DMS114 treated with DMSO at 0.1 percent for 48 hours (cell line): ENCODE results near the gene CCDC77.
"Not testable (repeated sequence)": the region's sequence is repeated elsewhere in the genome, so short reads cannot be mapped to it uniquely, and the experiment has no call there.

ENCODE experiments used
- DNase-seq: peaks from one replicate; lab custom pipeline; 2025; ENCODE audit not compliant: unreplicated experiment; lab: John Stamatoyannopoulos, UW

Gene CCDC77

DNA sequence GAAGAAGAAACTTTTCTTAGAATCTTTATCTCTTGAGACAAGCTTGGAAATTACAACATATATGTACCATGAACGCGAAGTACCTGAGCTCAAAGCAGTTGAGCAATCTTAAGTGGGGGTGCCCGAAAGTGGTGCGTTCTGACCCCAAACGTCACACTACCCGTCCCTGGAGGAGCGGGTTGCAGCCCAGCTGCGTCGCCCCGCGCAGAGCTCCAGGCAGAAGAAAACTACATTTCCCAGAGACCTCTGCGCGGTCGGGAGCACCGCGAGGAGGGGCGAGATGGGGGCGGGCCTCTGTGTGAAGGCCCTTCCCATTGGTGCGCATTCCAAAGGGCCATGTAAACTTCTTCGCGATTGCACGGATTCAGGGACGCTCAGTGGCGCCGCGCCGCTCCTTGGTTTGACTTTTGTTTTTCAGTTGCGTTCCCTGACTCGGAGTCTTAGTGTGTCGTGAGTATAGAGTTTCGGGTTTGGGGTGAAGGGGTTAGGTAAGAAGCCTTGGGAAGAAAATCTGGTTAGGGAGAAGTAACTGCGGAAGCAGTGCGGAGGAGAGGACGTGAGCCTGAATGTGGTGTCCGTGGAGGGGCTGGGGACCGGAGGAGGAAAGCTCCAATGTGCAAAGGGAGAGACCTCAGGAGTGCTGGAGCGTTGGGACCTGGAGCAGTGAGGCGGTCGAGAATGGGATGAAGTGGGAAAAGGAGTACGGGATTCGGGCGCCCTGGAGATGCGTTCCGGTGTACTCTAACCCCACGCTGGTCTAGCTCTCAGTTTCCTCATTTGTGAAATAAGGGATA, at the start of gene CCDC77:
Gene CCDC77 (plus strand): TSS at position 410 of the 794 bp plus-strand sequence. CDS start 7,740 bp downstream, outside the sequence.
- no peak for DNase-seq

DNA sequence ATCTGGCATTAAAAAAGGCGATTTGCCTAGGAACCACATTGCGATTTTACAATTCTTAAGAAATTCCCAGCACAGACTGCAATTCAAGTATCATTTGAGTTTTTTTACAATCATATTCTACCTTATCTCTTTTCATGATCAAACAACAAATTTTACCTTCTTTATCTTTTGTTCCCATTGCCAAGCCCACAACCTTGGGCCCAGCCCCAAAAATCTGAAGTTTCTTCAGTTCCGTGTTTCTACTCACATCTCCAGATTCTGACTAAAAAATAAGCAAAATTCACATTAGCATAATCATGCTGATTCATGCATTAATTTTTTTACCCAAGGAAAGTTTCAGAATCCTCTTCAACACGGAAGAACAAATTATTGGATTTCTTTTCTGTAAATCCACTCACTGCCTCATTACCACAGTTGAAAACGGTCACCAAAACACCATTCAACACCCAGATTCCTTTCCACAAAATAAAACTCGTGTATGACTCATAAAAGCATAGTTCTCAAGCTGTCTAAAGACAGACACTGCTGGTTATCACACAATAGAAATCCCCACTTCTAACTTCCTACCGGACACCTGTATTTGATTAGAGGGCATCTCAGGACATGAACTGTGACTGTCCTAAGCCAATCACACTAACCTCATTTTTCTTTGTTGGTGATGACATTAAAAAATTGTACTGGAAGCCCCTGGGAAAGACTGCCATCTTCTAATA, 45.0 kb upstream of the CCDC77 start:
- DNase-seq, result no peak

- no peak for DNase-seq
Observed at GRCh38 chr12:359091-359490, 42.4 kb upstream of the CCDC77 start.

GRCh38 chr12:366820-367219, 34.6 kb upstream of the CCDC77 start:
- no peak for DNase-seq

DNA sequence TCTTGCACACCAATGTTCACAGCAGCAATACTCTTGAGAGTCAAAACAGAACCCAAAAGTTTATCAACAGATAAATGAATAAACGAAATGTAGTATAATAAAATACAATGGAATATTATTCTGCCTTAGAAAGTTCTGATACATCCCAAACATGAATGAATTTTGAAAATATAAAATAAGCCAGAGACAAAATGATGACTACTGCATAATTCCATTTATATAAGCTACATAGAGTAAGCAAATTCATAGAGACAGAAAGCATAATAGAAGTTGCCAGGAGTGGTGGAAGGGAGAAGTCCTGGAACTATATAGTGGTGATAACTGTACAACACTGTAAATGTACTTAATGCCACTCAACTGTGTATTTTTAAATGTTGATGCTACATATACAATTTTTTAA, 33.5 kb upstream of the CCDC77 start:
- no peak for DNase-seq

- not testable (repeated sequence) for DNase-seq
Observed at GRCh38 chr12:370739-371485, 30.5 kb upstream of the CCDC77 start.

DNA sequence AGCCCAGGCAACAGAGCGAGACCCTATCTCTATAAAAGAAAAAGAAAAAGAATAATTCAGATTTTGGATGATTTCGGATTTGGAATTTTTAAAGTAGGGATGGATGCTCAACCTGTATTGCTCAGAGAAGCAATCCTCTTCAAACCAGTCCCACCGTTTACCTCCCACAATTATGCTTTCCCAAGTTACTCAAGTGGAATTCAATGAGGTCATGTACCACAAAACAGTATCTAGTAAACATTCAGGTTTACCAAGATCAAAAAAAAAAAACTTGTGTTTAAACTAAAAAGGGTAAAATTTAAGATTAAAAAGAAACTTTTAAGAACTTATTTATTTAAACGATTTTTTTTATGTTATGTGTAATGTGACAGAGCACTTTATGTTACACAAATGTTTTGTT, 14.8 kb upstream of the CCDC77 start:
- DNase-seq, result no peak

- no peak for DNase-seq
Observed at GRCh38 chr12:388012-388411, 13.4 kb upstream of the CCDC77 start.

- no peak for DNase-seq
Observed at GRCh38 chr12:388541-389141, 12.8 kb upstream of the CCDC77 start.

DNA sequence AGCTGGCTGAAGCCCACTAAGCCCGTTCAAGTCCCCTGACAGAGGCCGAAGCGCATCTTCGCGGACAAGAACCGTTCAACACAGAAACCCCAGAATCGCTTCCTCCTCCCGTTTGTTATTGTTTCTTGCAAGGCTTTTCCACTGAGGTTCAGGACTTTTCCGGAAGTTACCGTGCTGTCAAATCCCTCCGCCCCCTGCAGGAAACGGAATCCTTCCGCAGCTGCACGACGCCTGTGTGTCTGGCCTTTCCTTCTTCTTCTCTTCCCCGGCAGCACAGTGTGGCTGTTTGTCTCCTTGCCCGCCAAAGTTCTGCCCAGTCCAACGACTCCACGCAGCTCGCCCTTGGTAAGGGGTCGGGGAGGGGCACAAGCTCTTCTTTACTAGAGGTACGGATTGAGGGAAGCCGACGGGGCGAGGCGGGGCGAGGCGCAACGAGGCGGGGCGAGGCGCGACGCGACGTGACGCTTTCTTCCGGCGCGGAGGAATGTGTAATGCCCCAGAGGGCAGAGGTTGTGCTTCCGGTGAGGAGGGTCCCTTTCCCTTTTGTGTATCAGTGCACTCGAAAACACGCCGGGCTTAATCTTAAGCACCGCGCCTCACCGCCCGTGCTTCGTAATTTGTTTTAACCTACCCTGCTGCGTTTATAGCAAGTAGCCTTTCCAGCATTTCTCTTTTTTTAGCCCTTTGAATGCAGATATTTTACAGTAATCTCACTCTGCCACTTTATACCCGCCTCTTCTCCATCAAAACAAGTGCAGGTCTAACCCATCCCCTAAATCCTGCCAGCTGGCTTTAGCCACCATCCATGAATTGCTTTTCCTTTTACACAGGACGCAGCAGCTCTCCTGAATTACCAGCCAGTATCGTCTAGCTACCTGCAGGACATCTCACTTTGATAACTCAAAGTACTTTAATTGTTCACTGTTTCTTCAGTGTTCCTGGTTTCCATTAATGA, 12.0 kb upstream of the CCDC77 start, which contains the start of gene KDM5A:
Gene KDM5A (minus strand): TSS at position 179 of the 955 bp plus-strand sequence. CDS start 229 bp downstream, outside the sequence.
- DNase-seq, result no peak

DNA sequence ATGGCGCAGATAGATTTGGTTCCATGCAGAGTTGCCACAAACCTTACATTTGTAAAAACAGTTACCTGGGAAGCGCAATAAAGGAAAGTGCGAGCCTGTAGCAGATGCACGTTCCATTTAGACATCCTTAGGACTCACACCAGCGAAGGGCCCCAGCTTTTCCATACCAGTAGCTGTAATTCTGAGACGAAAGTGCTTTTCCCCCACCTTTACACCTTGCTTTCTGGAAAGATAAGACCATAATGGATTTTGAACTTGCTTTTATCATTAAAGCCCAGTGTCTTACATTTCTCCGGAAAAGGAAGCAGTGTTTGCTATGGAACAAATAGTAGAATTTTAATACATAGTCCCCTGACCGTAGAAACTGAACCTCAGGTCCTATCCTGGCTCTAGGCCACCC, 616 bp upstream of the CCDC77 start:
- DNase-seq, result no peak

DNA sequence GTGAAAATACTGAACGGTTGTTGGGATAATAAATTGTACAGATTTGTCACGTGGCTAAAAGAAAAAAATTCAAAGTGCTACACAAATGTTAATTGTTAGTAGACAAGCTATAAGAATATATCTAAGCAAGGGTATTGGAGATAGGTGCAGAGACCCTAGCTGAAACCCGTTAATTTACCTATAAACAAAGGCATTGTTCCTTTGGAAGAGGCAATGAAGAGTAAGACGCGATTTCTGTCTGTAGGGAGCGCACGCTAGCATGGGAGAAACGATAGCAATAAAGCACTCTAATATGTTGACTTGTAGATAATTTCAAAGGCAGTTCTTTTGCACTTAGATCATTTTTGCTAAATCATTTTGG, 565 bp downstream of the CCDC77 start:
- no peak for DNase-seq

- no peak for DNase-seq
Observed at GRCh38 chr12:414859-415258, 13.4 kb downstream of the CCDC77 start.

- no peak for DNase-seq
Observed at GRCh38 chr12:418432-418831, 17.0 kb downstream of the CCDC77 start.

DNA sequence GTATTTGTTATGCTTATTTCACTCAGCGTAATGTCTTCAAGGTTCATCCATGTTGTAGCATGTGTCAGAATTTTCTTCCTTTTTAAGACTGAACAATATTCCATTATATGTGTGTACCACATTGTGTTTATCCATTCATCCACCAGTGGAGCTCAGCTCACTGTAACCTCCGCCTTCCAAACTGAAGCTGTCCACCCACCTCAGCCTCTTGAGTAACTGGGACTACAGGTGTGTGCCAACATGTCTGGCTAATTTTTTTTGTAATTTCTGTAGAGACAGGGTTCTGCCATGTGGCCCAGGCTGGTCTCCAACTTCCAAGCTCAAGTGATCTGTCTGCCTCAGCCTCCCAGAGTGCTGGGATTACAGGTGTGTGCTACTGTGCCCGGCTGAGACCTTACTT, 21.1 kb downstream of the CCDC77 start:
- DNase-seq, result no peak

DNA sequence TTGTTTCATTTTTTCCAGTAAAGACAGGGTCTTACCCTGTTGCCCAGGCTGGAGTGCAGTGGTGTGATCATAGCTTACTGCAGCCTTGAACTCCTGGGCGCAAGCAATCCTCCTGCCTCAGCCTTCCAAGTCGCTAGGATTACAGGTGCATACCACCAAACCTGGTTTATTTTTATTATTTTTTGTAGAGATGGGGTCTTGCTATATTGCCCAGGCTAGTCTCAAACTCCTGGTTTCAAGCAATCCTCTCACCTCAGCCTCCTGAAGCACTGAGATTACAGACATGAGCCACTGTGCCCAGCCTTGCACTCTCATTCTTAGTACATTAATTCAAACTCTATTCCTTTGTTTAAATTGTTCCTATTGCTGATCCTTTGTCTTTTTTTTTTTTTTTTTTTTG, 34.3 kb downstream of the CCDC77 start:
- DNase-seq, result not testable (repeated sequence)

- DNase-seq, result peak; percentile 23
Observed at GRCh38 chr12:442235-442884, 40.9 kb downstream of the CCDC77 start.

DNA sequence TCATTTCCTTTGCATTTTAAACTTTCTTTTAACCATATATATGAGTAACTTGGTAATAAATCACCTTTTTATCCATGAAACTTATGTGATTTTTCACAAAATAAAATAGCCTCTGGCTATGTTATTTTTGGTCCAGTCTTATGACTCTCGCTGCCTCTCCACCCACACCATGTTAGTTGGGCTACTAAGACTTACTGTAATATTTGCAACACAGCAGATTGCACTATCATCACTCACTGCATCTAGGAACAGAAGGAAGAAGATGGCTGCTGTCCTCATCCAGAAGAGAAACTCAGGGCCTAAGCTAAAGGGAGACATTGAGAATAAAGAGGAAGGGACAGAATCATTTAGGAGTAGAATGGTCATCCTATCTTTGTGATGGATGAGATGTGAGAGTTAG, 45.7 kb downstream of the CCDC77 start:
- no peak for DNase-seq

DNA sequence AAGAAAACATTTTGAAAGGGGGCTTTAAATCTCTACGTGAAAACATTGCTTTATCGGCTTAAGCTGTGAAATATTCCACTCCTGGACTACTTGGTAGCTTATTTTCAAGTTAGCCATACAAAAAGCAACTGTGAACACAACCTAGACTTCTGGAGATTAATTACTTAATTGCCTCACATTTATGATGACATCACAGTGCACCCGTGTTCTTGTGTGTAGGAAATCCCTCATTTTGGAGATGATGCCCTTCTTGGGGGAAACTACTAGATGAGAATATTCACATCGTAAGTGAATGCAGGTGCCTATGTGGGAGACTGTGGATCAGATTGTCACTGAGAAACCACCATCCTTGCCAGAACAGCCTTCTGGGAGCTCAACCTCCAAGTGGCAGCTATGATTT, 47.8 kb downstream of the CCDC77 start:
- no peak for DNase-seq

DNA sequence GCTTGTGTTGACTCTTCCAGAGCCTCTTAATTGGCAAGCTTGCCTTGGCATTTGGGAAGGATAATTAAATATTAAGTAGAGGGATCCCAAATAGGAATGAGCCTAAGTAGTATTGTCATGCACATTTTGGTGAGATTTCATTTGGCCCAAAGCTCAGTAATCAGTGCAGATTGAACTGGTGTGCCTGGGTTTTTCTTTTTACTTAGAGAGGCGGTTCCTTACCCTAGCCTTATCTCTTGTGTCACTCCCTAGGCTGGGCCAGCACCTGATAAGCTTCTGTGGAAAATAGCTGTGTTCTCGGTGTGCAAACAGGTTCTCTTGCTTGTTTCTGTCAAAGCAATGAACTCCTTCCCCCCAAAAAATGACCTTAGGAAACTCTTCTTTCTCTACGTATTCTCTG, 49.0 kb downstream of the CCDC77 start:
- DNase-seq, result no peak
